ENCODE measurements around the gene MPO. TPM values are rescaled to one million over a fixed set of nuclear protein-coding genes. Genes with fewer than 3 reads are reported as not detected.

Gene MPO, protein sequence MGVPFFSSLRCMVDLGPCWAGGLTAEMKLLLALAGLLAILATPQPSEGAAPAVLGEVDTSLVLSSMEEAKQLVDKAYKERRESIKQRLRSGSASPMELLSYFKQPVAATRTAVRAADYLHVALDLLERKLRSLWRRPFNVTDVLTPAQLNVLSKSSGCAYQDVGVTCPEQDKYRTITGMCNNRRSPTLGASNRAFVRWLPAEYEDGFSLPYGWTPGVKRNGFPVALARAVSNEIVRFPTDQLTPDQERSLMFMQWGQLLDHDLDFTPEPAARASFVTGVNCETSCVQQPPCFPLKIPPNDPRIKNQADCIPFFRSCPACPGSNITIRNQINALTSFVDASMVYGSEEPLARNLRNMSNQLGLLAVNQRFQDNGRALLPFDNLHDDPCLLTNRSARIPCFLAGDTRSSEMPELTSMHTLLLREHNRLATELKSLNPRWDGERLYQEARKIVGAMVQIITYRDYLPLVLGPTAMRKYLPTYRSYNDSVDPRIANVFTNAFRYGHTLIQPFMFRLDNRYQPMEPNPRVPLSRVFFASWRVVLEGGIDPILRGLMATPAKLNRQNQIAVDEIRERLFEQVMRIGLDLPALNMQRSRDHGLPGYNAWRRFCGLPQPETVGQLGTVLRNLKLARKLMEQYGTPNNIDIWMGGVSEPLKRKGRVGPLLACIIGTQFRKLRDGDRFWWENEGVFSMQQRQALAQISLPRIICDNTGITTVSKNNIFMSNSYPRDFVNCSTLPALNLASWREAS
- total RNA-seq (2013; cell fraction: nucleolus; rRNA removed), result not detected in 2 replicates
- total RNA-seq (2014; rRNA removed) (0.05 and 0.06 TPM in 2 replicates), total RNA-seq (2014; rRNA removed; fragmentation: Illumina TruSeq; extraction: Trizol) (0.09 and 0.13 TPM in 2 replicates), total RNA-seq (2021) (0.08 and 0.23 TPM in 2 replicates), polyA plus RNA-seq (2011; rRNA removed) (0.35 and 0.49 TPM in 2 replicates), polyA plus RNA-seq (2014; fragmentation: Illumina TruSeq; extraction: Trizol) (0.10 TPM in 1 of 2 replicates, not detected in the other), polyA plus RNA-seq (2014; fragmentation: Nextera tagmentation; extraction: Ambion mirVana) (under 1 TPM; 0.10 to 0.26 TPM), polyA plus RNA-seq (2014; rRNA removed) (0.14 TPM in 2 replicates), polyA plus RNA-seq (2016; fragmentation: Nextera tagmentation; extraction: Ambion mirVana) (under 1 TPM; 0.09 to 0.17 TPM), polyA minus RNA-seq (2011; rRNA and poly(A)+ RNA removed) (0.15 and 0.37 TPM in 2 replicates), Bru-seq, nascent RNA (percentile 17 among the genes with signal in this experiment), BruChase-seq, experiment 1, labeled RNA remaining after a 6-hour chase (not detected), BruChase-seq, experiment 2, labeled RNA remaining after a 2-hour chase (not detected)
- polyA plus RNA-seq (2011; ENCODE audit: low read depth), result not detected
- polyA plus RNA-seq (2011; cell fraction: cytosol; rRNA removed), result 0.33 and 0.45 TPM in 2 replicates
- polyA plus RNA-seq (2011; cell fraction: nucleus; rRNA removed), result 0.10 and 0.19 TPM in 2 replicates
- polyA plus RNA-seq (2012), result 0.08 TPM in 1 of 2 replicates, not detected in the other
- polyA minus RNA-seq (2011; cell fraction: cytosol; rRNA and poly(A)+ RNA removed), result not detected in 2 replicates
- not detected in 2 replicates for polyA minus RNA-seq (2011; cell fraction: nucleus; rRNA and poly(A)+ RNA removed)
- long read RNA-seq, experiment 1, partial matches to known transcripts, result 1 of 2 reads
- long read RNA-seq, experiment 1, other reads (novel, unspliced or antisense), result 1 of 2 reads
- long read RNA-seq, experiment 2, partial matches to known transcripts, result 0 of 1 reads
- long read RNA-seq, experiment 2, other reads (novel, unspliced or antisense), result 1 of 1 reads

- ChIA-PET RAD21 (ENCODE audit: unreplicated experiment) (no interaction called here), SMC1A (ENCODE audit: uncharacterized antibody, unreplicated experiment) (interaction anchor here (0.9 to 1.5 kb wide), 2 partner anchors 64 to 167 kb away, joined by 3 to 4 read pairs; no protein-coding TSS in a partner anchor), POLR2A (no interaction called here), CTCF (interaction anchor here (1.0 kb wide), 1 partner anchor 31 kb away, joined by 4 read pairs; no protein-coding TSS in a partner anchor)
- no peaks in the 10 kb centered on the region for H3K79me2 ChIP-seq (ENCODE audit: control insufficient read depth, insufficient read depth, low read length)
- H2AFZ ChIP-seq (ENCODE audit: control insufficient read depth, low read depth, low read length), result no peak within 1 kb of the TSS
- no peaks in the 10 kb centered on the region; a peak in 1 of 4 replicates for H3K27me3 ChIP-seq (replicated peaks in 1 of 2; ENCODE audit: control insufficient read depth in 2 of 2, insufficient read depth in 2 of 2, low read length in 1 of 2)
- FAIRE-seq, result no peak
- in situ Hi-C loops (cut with MboI) (no loop called here), intact Hi-C loops (cut with micrococcal nuclease; ENCODE audit: unreplicated experiment) (no loop called here)
- no peaks in the 10 kb centered on the region for H4K20me1 ChIP-seq (ENCODE audit: control insufficient read depth, insufficient read depth)
- no peak within 1 kb of the TSS for H3K9ac ChIP-seq (ENCODE audit: control insufficient read depth, insufficient read depth, low read length)
- no peaks in the 10 kb centered on the region for H3K4me1 ChIP-seq (ENCODE audit: control insufficient read depth, insufficient read depth, low read length)
- no peak for ATAC-seq
- no peak within 1 kb of the TSS for H3K27ac ChIP-seq (ENCODE audit: control insufficient read depth, insufficient read depth)
- H3K9me3 ChIP-seq (replicated peaks; ENCODE audit: control insufficient read depth, insufficient read depth, low read length), result no peaks in the 10 kb centered on the region
- H3K4me3 ChIP-seq, result no peak within 1 kb of the TSS
- H3K36me3 ChIP-seq (ENCODE audit: control insufficient read depth in 2 of 2, insufficient read depth in 2 of 2, low read length in 1 of 2), result no peaks in the 10 kb centered on the region
- H3K4me2 ChIP-seq (ENCODE audit: control insufficient read depth, insufficient read depth), result no peak within 1 kb of the TSS
- DNase-seq (ENCODE audit: low read depth, low spot score), result no peak
- no TSS peak for BruUV-seq (replicated peaks)
- 46% methylated on average over 5 of the region's 5 CpGs for WGBS (ENCODE audit: insufficient coverage, insufficient replicate concordance, low lambda C conversion rate, missing lambda C conversion rate)
- TF ChIP-seq, protein P1, sequence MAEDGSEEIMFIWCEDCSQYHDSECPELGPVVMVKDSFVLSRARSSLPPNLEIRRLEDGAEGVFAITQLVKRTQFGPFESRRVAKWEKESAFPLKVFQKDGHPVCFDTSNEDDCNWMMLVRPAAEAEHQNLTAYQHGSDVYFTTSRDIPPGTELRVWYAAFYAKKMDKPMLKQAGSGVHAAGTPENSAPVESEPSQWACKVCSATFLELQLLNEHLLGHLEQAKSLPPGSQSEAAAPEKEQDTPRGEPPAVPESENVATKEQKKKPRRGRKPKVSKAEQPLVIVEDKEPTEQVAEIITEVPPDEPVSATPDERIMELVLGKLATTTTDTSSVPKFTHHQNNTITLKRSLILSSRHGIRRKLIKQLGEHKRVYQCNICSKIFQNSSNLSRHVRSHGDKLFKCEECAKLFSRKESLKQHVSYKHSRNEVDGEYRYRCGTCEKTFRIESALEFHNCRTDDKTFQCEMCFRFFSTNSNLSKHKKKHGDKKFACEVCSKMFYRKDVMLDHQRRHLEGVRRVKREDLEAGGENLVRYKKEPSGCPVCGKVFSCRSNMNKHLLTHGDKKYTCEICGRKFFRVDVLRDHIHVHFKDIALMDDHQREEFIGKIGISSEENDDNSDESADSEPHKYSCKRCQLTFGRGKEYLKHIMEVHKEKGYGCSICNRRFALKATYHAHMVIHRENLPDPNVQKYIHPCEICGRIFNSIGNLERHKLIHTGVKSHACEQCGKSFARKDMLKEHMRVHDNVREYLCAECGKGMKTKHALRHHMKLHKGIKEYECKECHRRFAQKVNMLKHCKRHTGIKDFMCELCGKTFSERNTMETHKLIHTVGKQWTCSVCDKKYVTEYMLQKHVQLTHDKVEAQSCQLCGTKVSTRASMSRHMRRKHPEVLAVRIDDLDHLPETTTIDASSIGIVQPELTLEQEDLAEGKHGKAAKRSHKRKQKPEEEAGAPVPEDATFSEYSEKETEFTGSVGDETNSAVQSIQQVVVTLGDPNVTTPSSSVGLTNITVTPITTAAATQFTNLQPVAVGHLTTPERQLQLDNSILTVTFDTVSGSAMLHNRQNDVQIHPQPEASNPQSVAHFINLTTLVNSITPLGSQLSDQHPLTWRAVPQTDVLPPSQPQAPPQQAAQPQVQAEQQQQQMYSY (CRISPR knock-in tag; IDR thresholded peaks at IDR 0.05), result no peak
- TF ChIP-seq CUX1 (IDR thresholded peaks at IDR 0.05; ENCODE audit: insufficient replicate concordance, low read depth, low read length) (no peak), EED (IDR thresholded peaks at IDR 0.05; ENCODE audit: low read depth) (no peak), PAX8 (IDR thresholded peaks at IDR 0.05) (no peak), CHD2 (IDR thresholded peaks at IDR 0.05; ENCODE audit: borderline replicate concordance, low read depth, low read length) (no peak), SIX5 (IDR thresholded peaks at IDR 0.05; ENCODE audit: low read depth, low read length, severe bottlenecking) (no peak), KDM1A (IDR thresholded peaks at IDR 0.05; ENCODE audit: borderline replicate concordance) (no peak)
These were observed at the start of gene MPO for GRCh38 chr17:58280480-58281217. MPO (minus strand) TSS chr17:58280935; CDS start chr17:58280758, 177 bp downstream.

Data from GM12878 (cell line).